UCSD-AML1 (cell line): ENCODE data around the gene IGFN1.

Experiments used
- DNase-seq: peaks from one replicate; lab custom pipeline; 2025; ENCODE audit not compliant: unreplicated experiment; lab: John Stamatoyannopoulos, UW

IGFN1 gene

DNA sequence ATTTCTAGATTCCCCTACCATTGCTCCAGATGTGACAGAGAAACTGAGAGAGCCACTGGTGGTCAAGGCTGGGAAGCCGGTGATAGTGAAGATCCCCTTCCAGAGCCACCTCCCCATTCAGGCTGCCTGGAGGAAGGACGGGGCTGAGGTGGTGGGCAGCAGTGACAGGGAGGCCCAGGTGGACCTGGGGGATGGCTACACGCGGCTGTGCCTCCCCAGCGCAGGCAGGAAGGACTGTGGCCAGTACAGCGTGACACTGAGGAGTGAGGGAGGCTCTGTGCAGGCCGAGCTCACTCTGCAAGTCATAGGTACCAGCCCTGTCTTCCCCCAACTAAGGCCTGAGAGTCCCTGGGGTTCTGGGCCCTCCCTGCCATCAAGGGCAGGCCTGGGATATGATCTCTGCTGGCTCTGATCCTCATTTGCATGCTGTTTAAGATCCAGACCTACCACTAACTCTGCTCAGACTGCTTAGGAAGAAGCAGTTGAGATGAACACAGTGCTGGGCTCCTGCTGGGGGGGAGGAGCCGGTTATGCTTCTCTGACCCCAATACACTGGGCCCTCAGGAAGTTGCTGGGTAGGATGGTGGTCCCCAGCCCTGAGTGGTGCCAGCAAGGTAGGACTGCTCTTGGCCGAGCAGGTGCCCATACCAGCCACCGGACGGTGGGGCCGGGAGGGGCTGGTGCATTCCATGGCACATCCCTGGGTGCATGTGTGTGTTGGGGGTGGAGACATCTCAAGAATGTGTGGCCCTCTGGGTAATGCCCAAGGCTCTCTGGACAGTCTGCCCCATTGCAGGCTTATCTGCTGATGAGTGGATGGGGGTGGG lies 25.1 kb downstream of the IGFN1 start:
- DNase-seq = no peak

DNA sequence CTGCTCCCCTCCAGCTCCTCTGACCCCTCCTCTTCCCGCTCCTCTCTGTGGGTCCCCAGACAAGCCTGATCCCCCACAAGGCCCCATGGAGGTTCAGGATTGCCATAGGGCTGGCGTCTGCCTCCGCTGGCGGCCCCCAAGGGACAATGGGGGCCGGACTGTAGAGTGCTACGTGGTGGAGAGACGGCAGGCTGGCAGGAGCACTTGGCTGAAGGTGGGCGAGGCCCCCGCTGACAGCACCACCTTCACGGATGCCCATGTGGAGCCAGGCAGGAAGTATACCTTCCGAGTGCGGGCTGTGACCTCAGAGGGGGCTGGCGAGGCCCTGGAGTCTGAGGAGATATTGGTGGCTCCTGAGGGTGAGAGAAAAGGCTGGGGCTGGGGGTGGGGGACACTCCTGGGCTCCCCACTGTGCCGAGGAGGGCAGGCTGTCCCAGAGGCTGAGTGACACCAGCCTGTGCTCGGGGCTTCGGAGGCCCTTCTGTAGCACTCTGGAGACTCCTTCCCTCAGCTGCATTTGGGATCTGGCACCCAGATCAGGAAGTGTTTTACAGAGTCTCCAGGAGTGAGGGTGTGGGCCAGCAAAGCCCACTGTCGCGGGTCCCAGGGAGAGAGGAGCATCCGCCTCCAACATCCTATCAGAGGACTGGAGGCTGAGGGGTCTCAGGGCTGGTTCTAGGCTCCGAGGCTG lies 25.9 kb downstream of the IGFN1 start:
- DNase-seq = no peak

GRCh38 chr1:201217146-201217545 lies 26.5 kb downstream of the IGFN1 start:
- DNase-seq = no peak

DNA sequence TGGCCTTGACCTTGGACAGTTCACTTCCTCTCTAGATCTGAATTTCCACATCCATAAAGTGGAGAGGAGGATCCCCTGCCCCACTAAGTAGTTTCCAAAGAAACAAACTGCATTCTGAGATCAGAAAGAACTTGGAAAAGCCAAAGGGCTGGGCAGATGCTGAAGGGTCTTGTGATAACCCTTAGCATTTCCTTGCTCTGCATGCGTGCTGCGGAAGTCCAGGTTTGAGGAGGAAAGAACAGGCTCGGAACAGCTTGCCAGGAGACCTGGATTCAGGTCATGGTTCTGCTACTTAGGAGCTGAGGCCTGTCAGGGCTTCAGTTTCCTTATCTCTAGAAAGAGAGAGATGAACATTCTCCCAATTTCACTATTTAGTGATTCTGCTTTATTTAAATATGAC lies 27.2 kb downstream of the IGFN1 start:
- no peak for DNase-seq

GRCh38 chr1:201218409-201218808 lies 27.8 kb downstream of the IGFN1 start:
- DNase-seq = no peak

DNA sequence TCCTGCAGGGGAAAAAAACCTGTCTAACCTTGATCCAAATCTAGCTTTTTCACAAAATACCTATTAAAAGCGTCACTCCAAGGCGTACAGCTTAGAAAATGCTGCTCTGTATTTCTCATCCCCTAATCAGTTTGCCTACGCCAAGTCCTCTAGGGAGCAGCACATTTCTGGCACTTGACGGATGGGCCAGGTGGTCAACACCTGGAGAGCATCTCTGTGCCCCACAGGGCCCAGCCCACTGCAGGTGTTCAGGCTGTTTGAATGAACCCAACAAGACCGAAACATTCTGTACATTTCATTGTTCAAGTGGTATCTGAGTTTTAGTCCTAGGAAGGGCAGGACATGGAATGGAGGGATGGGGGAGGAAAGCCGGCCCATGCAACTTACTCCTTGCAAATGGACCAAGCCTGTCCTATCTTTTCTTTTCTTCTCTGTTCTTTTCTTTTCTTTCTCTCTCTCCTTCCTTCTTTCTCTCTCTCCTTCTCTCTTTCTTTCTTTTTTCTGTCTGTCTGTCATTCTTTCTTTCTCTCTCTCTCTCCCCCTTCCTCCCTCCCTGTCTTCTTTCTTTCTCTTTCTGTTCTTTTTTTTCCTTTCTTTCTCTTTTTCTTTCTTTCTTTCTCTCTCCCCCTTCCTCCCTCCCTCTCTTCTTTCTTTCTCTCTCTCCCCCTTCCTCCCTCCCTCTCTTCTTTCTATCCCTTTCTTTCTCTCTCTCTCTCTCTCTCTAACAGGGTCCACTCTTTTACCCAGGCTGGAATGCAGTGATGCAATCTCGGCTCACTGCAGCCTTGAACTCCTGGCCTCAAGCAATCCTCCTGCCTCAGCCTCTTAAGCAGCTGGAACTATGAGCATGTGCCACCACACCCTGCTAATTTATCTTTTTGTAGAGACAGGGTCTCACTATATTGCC lies 29.1 kb downstream of the IGFN1 start:
- DNase-seq = no peak

DNA sequence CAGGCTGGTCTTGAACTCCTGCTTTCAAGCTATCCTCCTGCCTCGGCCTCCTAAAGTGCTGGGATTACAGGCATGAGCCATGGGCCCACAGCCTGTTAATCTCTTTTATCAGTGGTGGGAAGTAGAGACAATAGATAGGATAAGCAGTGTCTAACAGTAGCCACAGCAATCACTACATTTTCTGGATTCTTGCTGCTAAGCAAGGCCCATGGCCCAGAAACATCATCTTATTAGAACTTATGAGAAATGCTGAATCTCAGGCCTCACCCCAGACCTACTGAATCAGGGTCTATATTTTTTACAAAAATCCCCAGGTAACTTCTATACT lies 29.7 kb downstream of the IGFN1 start:
- no peak for DNase-seq

GRCh38 chr1:201221201-201221846 lies 30.7 kb downstream of the IGFN1 start:
- no peak for DNase-seq

GRCh38 chr1:201222125-201222524 lies 31.5 kb downstream of the IGFN1 start:
- no peak for DNase-seq

- no peak for DNase-seq
Observed at GRCh38 chr1:201223852-201224665, 33.4 kb downstream of the IGFN1 start.

DNA sequence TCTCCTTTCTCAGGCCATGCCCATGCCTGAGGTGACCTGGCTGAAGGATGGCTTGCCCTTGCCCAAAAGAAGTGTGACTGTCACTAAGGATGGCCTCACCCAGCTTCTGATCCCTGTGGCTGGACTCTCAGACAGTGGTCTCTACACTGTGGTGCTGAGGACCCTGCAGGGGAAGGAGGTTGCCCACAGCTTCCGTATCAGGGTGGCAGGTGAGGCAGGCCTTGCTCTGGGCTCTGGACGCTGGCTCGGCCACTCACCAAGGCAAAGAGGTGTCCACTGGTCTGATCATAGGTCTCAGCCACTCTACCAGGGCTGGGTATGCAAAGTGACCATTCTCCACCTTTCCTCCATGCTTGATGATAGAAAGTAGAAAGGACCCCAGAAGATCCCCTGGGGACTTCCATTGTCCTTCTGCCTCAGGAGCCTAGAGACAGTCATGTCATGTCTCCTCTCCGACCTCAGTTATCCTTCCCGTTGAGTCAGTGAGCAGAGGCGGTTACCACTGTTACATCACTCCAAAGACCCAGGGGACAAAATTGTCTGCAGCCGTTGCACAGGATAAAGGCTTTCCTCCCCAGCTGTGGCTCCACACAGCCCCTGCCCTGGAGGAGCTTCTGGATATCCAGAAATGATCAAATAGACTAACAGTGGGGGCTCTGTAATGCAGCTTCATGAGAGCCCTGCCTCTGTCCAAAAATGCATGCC lies 34.2 kb downstream of the IGFN1 start:
- no peak for DNase-seq

DNA sequence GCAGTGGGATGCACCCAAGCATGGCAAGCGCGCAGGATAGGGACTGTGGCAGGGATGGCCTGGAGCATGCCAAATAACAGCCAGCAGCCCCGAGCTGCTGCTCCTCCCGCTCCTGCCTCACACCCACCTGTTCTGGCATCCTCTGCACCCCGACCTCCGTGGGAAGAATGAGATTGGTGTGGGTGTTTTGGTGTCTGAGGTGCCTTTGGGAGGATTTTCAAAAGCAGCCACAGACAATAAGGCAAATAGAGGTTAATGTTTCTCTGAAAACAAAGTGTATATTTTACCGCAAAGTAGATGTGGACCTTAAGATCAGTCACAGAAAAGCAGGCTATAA lies 35.5 kb downstream of the IGFN1 start:
- DNase-seq = no peak

GRCh38 chr1:201226859-201227488 lies 36.4 kb downstream of the IGFN1 start:
- DNase-seq = no peak

DNA sequence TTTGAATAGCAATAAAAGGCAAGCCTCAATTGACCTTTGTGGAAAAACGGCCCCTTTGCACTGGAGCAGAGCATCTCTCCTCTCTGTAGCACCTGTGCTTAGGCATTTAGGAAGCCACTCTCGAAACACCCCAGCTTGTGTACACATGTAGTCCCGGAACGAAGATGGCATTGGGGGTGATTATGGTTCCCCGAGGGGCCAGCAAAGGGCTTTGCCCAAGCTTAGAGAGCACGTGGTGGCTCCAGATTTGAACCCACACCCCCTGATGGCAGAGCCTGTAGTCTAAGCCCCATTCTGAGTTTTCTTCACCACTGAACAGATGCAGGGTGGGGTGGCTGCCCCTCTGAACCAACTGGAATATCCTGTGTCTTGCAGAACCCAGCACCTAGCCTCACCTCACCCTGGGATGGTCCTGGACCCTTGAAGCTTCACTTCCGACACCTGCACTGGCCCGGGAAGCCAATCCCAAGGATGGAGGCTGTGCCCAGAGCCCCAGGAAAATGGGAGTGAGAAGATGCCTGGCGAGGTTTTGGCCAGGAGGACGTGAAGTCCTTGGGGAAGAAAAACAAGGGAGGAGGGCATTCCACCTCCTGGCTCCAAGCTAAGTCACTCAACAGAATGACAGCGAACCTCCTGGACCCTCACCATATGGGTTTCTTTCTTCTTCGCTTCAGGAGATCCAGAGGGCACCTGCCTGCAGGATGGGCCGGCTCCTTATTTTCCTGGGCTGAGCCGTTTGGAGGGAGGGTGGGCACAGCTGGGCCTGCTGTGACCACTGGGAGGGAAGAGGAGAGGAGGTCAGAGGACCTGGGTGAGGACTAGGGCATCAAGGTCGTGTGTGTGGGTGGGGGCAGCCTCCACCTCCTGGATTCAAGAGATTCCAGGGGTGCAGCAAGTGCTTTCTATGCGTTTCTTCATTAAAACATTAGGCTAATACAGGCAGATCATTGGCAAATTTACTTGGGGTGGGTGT lies 37.7 kb downstream of the IGFN1 start:
- no peak for DNase-seq

DNA sequence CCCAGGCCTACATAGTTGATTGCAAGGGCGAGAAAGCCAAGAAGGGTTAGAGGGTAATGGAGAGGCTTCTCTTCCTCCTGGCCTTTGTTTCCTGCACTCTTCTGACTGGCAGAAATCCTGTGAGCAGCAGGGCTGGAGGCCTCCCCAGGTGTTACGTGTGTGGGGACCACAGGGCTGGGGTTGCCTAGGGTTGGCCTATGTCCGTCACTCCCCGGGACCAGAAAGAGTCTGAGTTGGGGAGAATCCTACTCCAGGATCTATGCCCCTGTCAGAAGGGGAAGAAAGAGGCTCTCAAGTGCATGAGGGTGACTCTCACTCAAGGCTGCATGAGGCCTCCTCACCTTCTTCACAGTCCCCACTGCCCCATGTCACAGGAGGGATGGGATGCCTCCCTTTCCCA lies 38.5 kb downstream of the IGFN1 start:
- DNase-seq = no peak

GRCh38 chr1:201229771-201230635 lies 39.4 kb downstream of the IGFN1 start:
- no peak for DNase-seq

DNA sequence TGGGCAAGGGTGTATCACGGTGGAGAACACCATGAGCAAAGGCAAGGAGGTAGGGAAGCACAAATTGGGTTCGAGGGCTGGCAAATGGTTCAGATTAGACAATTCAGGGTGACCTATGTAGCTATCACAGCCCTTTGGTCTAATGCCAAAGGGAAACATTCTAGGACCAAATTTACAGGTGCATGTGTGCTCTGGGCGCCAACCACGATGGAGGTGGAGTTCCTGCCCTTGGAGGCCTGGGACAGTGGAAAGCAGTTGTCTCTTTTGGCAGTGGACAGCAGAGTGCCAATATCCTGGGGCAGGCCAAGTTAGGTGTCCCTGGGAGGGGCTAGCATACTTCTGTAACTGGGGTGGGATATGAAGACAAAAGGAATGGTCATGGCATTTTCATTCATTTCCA lies 40.1 kb downstream of the IGFN1 start:
- no peak for DNase-seq
